ENCODE results near the gene ERP44. TPM values are rescaled to one million over a fixed set of nuclear protein-coding genes. Genes with fewer than 3 reads are reported as not detected.

Gene ERP44
- total and polyA plus RNA-seq, 8 donors = 24.7 to 37.3 (median 31.5) TPM

DNA sequence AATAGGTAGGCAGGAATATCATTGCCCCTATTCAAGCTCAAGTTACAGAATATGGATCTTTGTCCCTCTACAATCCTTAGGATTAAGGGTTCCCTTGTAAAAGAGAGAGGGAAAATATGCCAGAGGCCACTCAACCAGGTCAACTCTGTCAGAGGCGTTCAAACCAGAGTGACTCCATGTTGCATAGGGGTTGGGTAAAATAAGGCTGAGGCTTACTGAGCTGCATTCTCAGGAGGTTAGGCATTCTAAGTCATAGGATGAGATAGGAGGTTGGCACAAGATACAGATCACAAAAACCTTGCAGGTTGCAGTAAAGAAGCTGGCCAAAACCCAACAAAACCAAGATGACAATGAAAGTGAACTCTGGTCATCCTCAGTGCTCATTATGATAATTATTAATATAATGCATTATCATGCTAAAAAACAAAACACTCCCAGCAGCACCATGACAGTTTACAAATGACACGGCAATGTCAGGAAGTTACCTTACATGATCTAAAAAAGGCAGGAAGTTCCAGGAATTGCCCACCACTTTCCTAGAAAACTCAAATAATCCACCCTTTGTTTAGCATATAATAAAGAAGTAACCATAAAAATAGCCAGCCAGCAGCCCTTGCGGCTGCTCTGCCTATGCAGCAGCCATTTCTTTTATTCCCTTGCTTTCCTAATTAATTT lies 64.8 kb downstream of the ERP44 start:
- TF ChIP-seq, protein P1, sequence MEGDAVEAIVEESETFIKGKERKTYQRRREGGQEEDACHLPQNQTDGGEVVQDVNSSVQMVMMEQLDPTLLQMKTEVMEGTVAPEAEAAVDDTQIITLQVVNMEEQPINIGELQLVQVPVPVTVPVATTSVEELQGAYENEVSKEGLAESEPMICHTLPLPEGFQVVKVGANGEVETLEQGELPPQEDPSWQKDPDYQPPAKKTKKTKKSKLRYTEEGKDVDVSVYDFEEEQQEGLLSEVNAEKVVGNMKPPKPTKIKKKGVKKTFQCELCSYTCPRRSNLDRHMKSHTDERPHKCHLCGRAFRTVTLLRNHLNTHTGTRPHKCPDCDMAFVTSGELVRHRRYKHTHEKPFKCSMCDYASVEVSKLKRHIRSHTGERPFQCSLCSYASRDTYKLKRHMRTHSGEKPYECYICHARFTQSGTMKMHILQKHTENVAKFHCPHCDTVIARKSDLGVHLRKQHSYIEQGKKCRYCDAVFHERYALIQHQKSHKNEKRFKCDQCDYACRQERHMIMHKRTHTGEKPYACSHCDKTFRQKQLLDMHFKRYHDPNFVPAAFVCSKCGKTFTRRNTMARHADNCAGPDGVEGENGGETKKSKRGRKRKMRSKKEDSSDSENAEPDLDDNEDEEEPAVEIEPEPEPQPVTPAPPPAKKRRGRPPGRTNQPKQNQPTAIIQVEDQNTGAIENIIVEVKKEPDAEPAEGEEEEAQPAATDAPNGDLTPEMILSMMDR (IDR thresholded peaks at IDR 0.05) = no peak
- no peak overlapping the region for H3K27ac ChIP-seq
- ATAC-seq (no peak), DNase-seq (no peak)
- peaks cover 0 to 9% of the 10 kb centered on the region in 2 donors for H3K4me1 ChIP-seq
- H3K9me3 ChIP-seq = peaks cover 0 to 9% of the 10 kb centered on the region in 2 donors
- intact Hi-C loops (cut with DNase I) = no loop called here
- H3K4me3 ChIP-seq = no peak overlapping the region
- H3K36me3 ChIP-seq = no peaks in the 10 kb centered on the region
- no peaks in the 10 kb centered on the region for H3K27me3 ChIP-seq

DNA sequence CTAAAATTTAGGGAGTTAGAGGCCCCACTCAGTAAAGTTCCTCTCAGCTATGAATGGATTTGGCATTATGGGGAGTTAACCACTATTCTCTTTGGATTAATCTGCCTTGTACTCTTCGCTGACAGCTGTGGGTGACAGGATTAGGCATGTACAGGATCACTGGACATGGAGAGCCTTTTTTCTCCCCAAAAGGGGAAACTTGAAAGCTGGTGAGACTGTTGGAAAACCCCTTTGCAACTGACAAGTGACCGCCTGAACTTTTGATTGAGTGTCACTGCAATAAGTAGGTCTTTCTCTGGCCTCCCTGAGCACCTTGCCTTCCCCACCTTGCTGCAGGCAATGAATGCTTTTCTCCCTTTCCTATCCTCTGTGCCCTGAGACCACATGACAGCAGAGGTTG lies 68.3 kb downstream of the ERP44 start:
- H3K9me3 ChIP-seq = peaks cover 0 to 3% of the 10 kb centered on the region in 2 donors
- intact Hi-C loops (cut with DNase I) = no loop called here
- H3K4me1 ChIP-seq = peaks cover 0 to 26% of the 10 kb centered on the region in 2 donors
- H3K36me3 ChIP-seq = no peaks in the 10 kb centered on the region
- no peak overlapping the region for H3K27ac ChIP-seq
- H3K4me3 ChIP-seq = no peak overlapping the region
- DNase-seq = no peak
- TF ChIP-seq, protein P1 (IDR thresholded peaks at IDR 0.05) = no peak
- ATAC-seq = no peak
- no peaks in the 10 kb centered on the region for H3K27me3 ChIP-seq

DNA sequence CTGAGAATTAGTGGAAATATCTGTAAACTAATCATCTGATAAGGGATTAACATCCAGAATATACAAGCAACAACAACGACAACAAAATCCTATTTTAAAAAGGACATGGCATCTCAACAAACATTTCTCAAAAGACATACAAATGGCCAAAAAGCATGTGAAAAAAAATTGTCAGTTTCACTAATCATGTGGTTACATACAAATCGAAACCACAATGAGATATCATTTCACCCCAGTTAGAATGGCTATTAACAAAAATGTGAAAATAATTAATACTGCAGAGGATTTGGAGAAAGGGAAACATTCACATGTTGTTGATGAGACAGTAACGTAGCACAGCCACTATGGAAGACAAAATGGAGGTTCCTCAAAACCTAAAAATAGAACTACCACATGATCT lies 69.5 kb downstream of the ERP44 start:
- TF ChIP-seq, protein P1 (IDR thresholded peaks at IDR 0.05) = no peak
- Histone ChIP-seq H3K4me3 (no peak overlapping the region), H3K27ac (no peak overlapping the region), H3K9me3 (peaks cover 0 to 3% of the 10 kb centered on the region in 2 donors), H3K27me3 (no peaks in the 10 kb centered on the region), H3K36me3 (no peaks in the 10 kb centered on the region), H3K4me1 (peaks cover 0 to 22% of the 10 kb centered on the region in 2 donors)
- intact Hi-C loops (cut with DNase I) = loop anchor here in 1 of 2 donors (10.0 kb wide), 1 partner anchor 296 kb away; no protein-coding TSS in a partner anchor
- DNase-seq (no peak), ATAC-seq (no peak)

DNA sequence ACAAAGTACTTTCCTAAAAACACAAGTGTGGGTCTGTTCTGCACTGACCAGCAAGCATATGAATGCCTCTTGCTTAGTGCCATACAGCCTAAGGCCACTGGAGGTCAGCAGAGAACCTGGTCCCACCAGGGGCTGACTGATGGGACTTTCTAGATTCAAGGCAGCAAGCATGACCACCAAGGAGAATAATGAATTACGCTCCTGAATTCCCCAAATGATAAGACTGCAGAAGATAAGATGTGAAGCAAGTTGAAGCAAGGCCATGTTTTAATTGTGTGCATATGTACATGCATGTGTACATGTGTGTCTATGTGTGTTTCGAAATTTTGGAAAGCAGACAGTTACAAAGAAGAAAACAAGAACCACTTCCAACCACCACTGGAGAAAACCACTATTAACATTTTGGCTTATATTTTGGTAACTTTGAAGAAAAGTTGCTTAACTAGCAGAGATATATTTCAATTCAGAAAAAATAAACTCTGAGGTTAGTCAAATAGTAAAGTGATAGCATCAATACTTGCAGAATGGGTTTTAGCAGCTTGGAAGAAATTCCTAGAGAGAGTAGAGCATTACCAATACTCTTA lies 70.5 kb downstream of the ERP44 start:
- ATAC-seq (peak; percentile 100), DNase-seq (peak; percentile 29 to 82 (median 60))
- Histone ChIP-seq H3K4me1 (peaks cover 0 to 22% of the 10 kb centered on the region in 2 donors), H3K27me3 (no peaks in the 10 kb centered on the region), H3K4me3 (no peak overlapping the region), H3K27ac (no peak overlapping the region), H3K9me3 (peaks cover 0 to 2% of the 10 kb centered on the region in 2 donors), H3K36me3 (no peaks in the 10 kb centered on the region)
- intact Hi-C loops (cut with DNase I) = loop anchor here in 1 of 2 donors (10.0 kb wide), 1 partner anchor 297 kb away; no protein-coding TSS in a partner anchor
- TF ChIP-seq, protein P1 (IDR thresholded peaks at IDR 0.05) = peak; percentile 86

DNA sequence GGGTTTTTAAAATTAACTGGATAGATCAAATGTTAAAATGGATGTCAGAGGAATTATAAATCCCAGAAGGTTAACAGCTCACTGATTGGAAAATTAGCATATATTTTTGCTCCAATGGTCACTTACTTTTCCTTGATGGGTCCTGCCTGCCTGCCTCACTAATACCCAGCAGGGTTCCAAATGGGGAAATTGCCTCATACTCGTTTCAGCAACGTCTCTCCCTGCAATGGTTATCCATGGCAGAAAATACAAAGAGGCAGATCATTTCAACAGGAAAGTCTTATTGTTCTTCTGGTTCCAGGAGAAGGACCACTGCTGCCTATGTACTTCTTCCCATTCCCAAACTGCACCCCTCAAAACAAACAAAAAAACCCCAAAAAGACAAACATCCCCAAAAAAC lies 71.3 kb downstream of the ERP44 start:
- intact Hi-C loops (cut with DNase I) = loop anchor here in 1 of 2 donors (10.0 kb wide), 1 partner anchor 297 kb away; no protein-coding TSS in a partner anchor
- TF ChIP-seq, protein P1 (IDR thresholded peaks at IDR 0.05) = no peak
- Histone ChIP-seq H3K9me3 (no peaks in the 10 kb centered on the region), H3K27ac (no peak overlapping the region), H3K27me3 (no peaks in the 10 kb centered on the region), H3K4me3 (no peak overlapping the region), H3K36me3 (no peaks in the 10 kb centered on the region), H3K4me1 (peaks cover 0 to 22% of the 10 kb centered on the region in 2 donors)
- ATAC-seq = no peak
- DNase-seq = no peak

Data from left lung (tissue), 10 donors.